HepG2 (cell line): Measurements from ENCODE around the gene YIF1B. TPM values are rescaled to one million over a fixed set of nuclear protein-coding genes. Genes with fewer than 3 reads are reported as not detected.

Source experiments
- ARID5B ChIP-seq: IDR thresholded peaks from 2 replicates; pipeline ENCODE4 v1.4.0; 2020; ENCODE audit warnings: mild to moderate bottlenecking, missing genetic modification reagents
- DRAP1 ChIP-seq: IDR thresholded peaks from 2 replicates; pipeline ENCODE4 v1.6.1; 2016; ENCODE audit warnings: missing genetic modification reagents, missing compliant biosample characterization
- GZF1 ChIP-seq: sonication (generic); formaldehyde crosslinking; IDR thresholded peaks from 2 replicates; pipeline ENCODE4 v1.5.1; 2020; ENCODE audit warnings: mild to moderate bottlenecking, missing genetic modification reagents
- HNRNPL ChIP-seq: fragments of 200-400 bp; formaldehyde crosslinking; IDR thresholded peaks from 2 replicates; pipeline ENCODE4 v1.6.1; 2017; ENCODE audit warnings: mild to moderate bottlenecking, low read depth, low read length
- MEIS2 ChIP-seq: sonication (generic); formaldehyde crosslinking; IDR thresholded peaks from 2 replicates; pipeline ENCODE4 v1.9.0; 2021; ENCODE audit warnings: mild to moderate bottlenecking, missing genetic modification reagents
- POGK ChIP-seq: sonication (generic); formaldehyde crosslinking; conservative IDR thresholded peaks from 2 replicates; pipeline ENCODE4 v1.8.0; 2022; ENCODE audit warnings: mild to moderate bottlenecking, moderate library complexity, missing genetic modification reagents
- SETDB1 ChIP-seq: sonication (generic); formaldehyde crosslinking; IDR thresholded peaks from 2 replicates; pipeline ENCODE4 v1.5.1; 2020; ENCODE audit warnings: missing genetic modification reagents, mild to moderate bottlenecking, borderline replicate concordance
- SIX4 ChIP-seq: sonication (generic); formaldehyde crosslinking; IDR thresholded peaks from 2 replicates; pipeline ENCODE4 v1.4.0; 2020; ENCODE audit warnings: missing genetic modification reagents
- TCF7L2 ChIP-seq: IDR thresholded peaks from 2 replicates; pipeline ENCODE4 v1.6.1; 2011; ENCODE audit warnings: mild to moderate bottlenecking, low read depth, low read length, moderate library complexity
- UBTF ChIP-seq: sonication (generic); formaldehyde crosslinking; IDR thresholded peaks from 2 replicates; pipeline ENCODE4 v1.4.0; 2020; ENCODE audit warnings: mild to moderate bottlenecking, missing genetic modification reagents
- XRCC5 ChIP-seq: fragments of 200-400 bp; formaldehyde crosslinking; optimal IDR thresholded peaks from 2 replicates; pipeline ENCODE3; 2017; ENCODE audit warnings: mild to moderate bottlenecking, low read length
- ZMYM3 ChIP-seq: sonication (generic); formaldehyde crosslinking; IDR thresholded peaks from 2 replicates; pipeline ENCODE4 v1.5.1; 2020; ENCODE audit warnings: mild to moderate bottlenecking, missing genetic modification reagents
- ZNF232 ChIP-seq: sonication (generic); formaldehyde crosslinking; IDR thresholded peaks from 2 replicates; pipeline ENCODE4 v1.4.0; 2020; ENCODE audit warnings: missing genetic modification reagents, borderline replicate concordance
- ZNF253 ChIP-seq: sonication (generic); formaldehyde crosslinking; IDR thresholded peaks from 2 replicates; pipeline ENCODE4 v1.8.0; 2022; ENCODE audit warnings: mild to moderate bottlenecking, missing genetic modification reagents, borderline replicate concordance
- ZNF3 ChIP-seq: IDR thresholded peaks from 2 replicates; pipeline ENCODE4 v1.7.0; 2017; ENCODE audit warnings: inconsistent platforms
- ZNF468 ChIP-seq: sonication (generic); formaldehyde crosslinking; IDR thresholded peaks from 2 replicates; pipeline ENCODE4 v1.8.0; 2022; ENCODE audit warnings: mild to moderate bottlenecking, moderate library complexity, missing genetic modification reagents
- ZNF589 ChIP-seq: sonication (generic); formaldehyde crosslinking; conservative IDR thresholded peaks from 2 replicates; pipeline ENCODE4 v1.8.0; 2022; ENCODE audit warnings: mild to moderate bottlenecking, moderate library complexity, missing genetic modification reagents
- ZNF773 ChIP-seq: sonication (generic); formaldehyde crosslinking; IDR thresholded peaks from 2 replicates; pipeline ENCODE4 v1.4.0; 2020; ENCODE audit warnings: missing genetic modification reagents, borderline replicate concordance
- ZNF878 ChIP-seq: sonication (generic); formaldehyde crosslinking; IDR thresholded peaks from 2 replicates; pipeline ENCODE4 v1.8.1; 2023; ENCODE audit warnings: mild to moderate bottlenecking, missing genetic modification reagents, moderate library complexity
- ZNF879 ChIP-seq: sonication (generic); formaldehyde crosslinking; IDR thresholded peaks from 2 replicates; pipeline ENCODE4 v1.8.1; 2023; ENCODE audit warnings: missing genetic modification reagents
- polyA plus RNA-seq, 8 experiments: library from polyadenylated mRNA; depleted of rRNA in 3 of 8; stranded (reverse) in 7 of 8; unstranded in 1 of 8; fragments of >200 nt; fragmentation: Illumina TruSeq in 4 of 8; extraction: Trizol in 4 of 8; gene quantifications; 2 replicates each; pipeline versions ENCODE4 v1.2.1 to v1.2.3, GENCODE V29; 2011 to 2016; ENCODE audit warnings: low read depth in 4 of 8, missing spikeins in 1 of 8, mixed read lengths in 1 of 8; ENCODE audit not compliant: insufficient read depth in 1 of 8
- total RNA-seq, 5 experiments: library from RNA; depleted of rRNA; stranded (reverse); fragments of >200 nt; fragmentation: Illumina TruSeq; extraction: Trizol; gene quantifications; 2 replicates each; pipeline ENCODE4 v1.2.3, GENCODE V29; 2016; ENCODE audit warnings: low read depth in 1 of 5

The YIF1B gene
- total and polyA plus RNA-seq, 2 of the 13 experiments (the other 11 are each of a cell fraction or from before 2014, with no cell fraction given) = 41.4 to 85.2 TPM

- TF ChIP-seq ZNF232 (CRISPR knock-in tag) = no peak
- no peak for TF ChIP-seq ZNF3 (CRISPR knock-in tag)
- 0 out of 2 replicates have a peak, but pooled peaks have one; percentile 15 for TF ChIP-seq POGK (CRISPR knock-in tag)
- no peak for TF ChIP-seq ZMYM3 (CRISPR knock-in tag)
- no peak for TF ChIP-seq ZNF878 (CRISPR knock-in tag)
- TF ChIP-seq SETDB1 (CRISPR knock-in tag) = no peak
- TF ChIP-seq UBTF = no peak; the same call in 1 of the 2 replicates
- TF ChIP-seq ZNF773 (CRISPR knock-in tag) = no peak
- no peak for TF ChIP-seq SIX4 (CRISPR knock-in tag)
- no peak for TF ChIP-seq ZNF468
- TF ChIP-seq ZNF879 (CRISPR knock-in tag) = no peak
- no peak for TF ChIP-seq TCF7L2
- TF ChIP-seq DRAP1 (CRISPR knock-in tag) = peak; percentile 37; the same call in 1 of the 2 replicates
- no peak for TF ChIP-seq GZF1 (CRISPR knock-in tag)
- TF ChIP-seq XRCC5 = peak; percentile 15
- TF ChIP-seq MEIS2 (CRISPR knock-in tag) = no peak
- TF ChIP-seq HNRNPL = 0 out of 2 replicates have a peak, but pooled peaks have one; percentile 12
- TF ChIP-seq ZNF589 = no peak; the same call in 1 of the 2 replicates
- TF ChIP-seq ZNF253 (CRISPR knock-in tag) = no peak
- TF ChIP-seq ARID5B (CRISPR knock-in tag) = no peak
Observed at GRCh38 chr19:38336638-38337359, 21.1 kb upstream of the YIF1B start (continued).
